GM18868 (cell line): Measurements from ENCODE around the gene SSBP2.

Experiments
- ATAC-seq: cut with Tn5 transposase; IDR thresholded peaks from one replicate; pipeline ENCODE4 v1.9.1; 2021; ENCODE audit warnings: mild to moderate bottlenecking, moderate library complexity; ENCODE audit not compliant: unreplicated experiment

SSBP2 gene

GRCh38 chr5:81401266-81401665 is 349.6 kb downstream of the SSBP2 start:
- ATAC-seq, result no peak

DNA sequence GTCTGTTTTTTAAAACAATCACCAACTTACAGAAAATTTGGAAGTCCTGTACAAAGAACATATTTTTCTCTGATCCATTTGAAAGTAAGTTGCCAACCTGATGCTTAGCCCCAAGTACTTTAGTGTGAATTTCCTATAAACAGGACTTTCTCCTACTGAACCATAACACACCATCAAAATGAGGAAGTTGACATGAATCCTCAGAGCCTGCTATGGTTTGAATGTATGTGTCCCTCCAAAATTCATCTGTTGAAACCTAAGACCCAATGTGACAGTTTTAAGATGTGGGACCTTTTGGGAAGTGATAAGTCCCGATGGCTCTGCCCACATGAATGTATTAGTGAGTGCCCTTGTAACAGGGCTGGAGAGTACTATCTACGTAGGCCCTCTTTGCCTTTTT is 350.5 kb downstream of the SSBP2 start:
- ATAC-seq, result no peak

- ATAC-seq, result no peak
These were observed 352.2 kb downstream of the SSBP2 start for GRCh38 chr5:81398741-81399140.

- ATAC-seq, result no peak
These were observed 353.7 kb downstream of the SSBP2 start for GRCh38 chr5:81397176-81397575.

GRCh38 chr5:81395262-81395661 is 355.6 kb downstream of the SSBP2 start:
- no peak for ATAC-seq

GRCh38 chr5:81393783-81394718 is 356.8 kb downstream of the SSBP2 start, which contains the start of gene ACOT12:
TSS of gene ACOT12 (minus strand) at chr5:81394134. CDS start at chr5:81394114, 20 bp downstream.
- ATAC-seq, result no peak

- ATAC-seq, result no peak
These were observed 357.5 kb downstream of the SSBP2 start for GRCh38 chr5:81393430-81393782.

GRCh38 chr5:81389025-81389424 is 361.9 kb downstream of the SSBP2 start:
- ATAC-seq, result no peak

GRCh38 chr5:81388169-81388568 is 362.7 kb downstream of the SSBP2 start:
- no peak for ATAC-seq

DNA sequence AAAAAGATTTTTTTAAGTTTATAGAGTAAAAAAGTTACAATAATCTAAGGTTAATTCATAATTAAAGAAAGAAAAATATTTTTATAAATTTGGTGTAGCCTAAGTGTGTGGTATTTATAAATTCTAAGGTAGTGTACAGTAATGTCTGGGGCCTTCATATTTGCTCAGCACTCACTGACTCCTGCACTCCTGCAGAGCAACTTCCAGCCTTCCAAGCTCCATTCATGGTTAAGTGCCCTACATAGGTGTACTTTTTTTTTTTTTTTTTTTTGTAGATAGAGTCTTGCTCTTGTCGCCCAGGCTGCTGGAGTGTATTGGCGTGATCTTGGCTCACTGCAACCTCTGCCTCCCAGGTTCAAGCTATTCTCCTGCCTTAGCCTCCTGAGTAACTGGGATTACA is 367.0 kb downstream of the SSBP2 start:
- no peak for ATAC-seq

DNA sequence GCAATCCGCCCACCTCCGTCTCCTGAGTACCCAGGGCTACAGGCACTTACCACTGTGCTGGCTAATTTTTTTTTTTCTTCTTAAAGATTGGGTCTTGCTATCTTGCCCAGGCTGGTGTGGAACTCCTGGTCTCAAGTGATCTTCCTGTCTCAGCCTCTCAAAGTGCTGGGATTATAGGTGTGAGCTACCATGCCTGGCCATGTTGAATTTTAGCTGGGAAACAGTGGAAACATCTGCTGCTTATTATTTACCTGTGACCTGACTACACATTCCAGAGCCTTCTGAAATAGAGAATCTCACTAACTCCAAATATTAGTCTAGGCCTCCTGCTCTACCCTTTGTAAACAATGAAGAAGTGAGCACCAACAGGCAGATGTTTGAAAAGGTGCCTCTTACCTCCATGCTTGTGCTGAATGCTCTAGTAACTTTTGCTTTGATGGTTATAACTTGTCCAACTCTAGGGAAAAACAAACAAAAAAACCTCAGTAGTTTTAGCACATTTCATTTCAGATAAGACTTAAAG is 379.5 kb downstream of the SSBP2 start:
- no peak for ATAC-seq

DNA sequence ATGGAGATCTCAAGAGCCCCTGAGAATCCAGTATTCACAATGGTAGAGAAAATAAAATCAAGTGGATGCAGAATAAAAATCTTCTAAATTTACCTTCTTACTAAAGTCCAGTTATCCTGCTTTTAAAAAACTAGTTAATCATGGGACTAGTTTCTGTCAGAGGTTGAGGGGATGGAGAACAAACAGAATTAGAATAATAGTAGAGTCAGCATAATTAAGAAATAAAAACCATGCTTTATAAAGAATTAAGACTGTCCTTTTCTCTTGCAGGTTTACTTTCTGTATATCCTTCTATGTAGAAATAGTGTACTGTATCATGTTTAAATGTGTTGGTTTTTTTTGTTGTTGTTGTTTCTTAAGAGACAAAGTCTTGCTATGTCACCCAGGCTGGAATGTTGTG is 380.0 kb downstream of the SSBP2 start:
- ATAC-seq, result no peak

GRCh38 chr5:81365541-81365940 is 385.4 kb downstream of the SSBP2 start:
- no peak for ATAC-seq

DNA sequence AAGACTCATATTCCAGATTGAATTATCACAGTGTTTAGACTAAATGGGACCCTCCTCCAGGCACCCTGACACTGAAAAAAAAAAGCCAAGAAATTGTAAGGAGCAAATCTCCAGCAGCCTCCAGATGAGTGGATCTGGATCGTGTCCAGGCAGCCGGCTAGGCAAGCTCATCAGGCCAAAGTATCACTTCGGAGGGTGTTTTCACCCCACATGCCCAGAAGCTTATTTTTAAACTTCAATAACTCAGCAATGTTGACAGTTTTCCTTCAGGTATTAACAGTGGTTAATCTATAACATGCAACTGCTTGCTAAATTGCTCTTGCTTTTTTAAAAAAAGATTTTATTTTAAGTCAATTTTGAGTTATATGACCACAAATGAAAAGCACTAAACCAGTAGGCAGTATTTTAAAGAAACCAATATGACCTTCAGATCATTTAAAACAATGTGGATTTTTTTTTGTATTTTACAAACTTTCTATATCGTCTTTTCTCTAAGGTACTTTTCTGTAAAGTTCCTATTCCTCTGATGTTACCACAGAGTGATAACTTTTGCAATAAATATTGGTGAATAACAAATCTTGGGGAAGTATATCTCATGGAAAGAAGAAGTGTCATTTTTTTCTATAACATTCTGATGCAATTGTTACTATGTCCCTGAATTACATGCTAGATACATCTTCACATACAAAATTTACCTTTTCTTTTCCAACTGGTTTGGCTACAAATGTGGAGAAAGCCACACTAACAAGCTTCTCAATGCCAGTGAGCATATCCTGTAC is 387.6 kb downstream of the SSBP2 start:
- no peak for ATAC-seq
